ENCODE data around the gene RRH.
"Not testable (repeated sequence)": the region's sequence is repeated elsewhere in the genome, so short reads cannot be mapped to it uniquely, and the experiment has no call there.

GRCh38 chr4:109875553-109875952 is 47.8 kb downstream of the RRH start:
- TF ChIP-seq CTCF (IDR thresholded peaks at IDR 0.05; ENCODE audit: borderline replicate concordance, extremely low read depth, low read length, poor library complexity, severe bottlenecking); EZH2 (IDR thresholded peaks at IDR 0.05; ENCODE audit: borderline replicate concordance, low read depth, low read length, severe bottlenecking): not testable (repeated sequence)
